A549 (cell line): Measurements from ENCODE around the gene THSD7A.

Experiments
- BHLHE40 ChIP-seq: IDR thresholded peaks from 2 replicates; pipeline ENCODE4 v1.6.1; 2012; ENCODE audit warnings: low read depth, low read length, inconsistent platforms
- POLR2A ChIP-seq: IDR thresholded peaks from 2 replicates; pipeline ENCODE4 v1.6.1; 2012; ENCODE audit warnings: mild to moderate bottlenecking, low read length
- RAD21 ChIP-seq, 2 experiments: fragments of >200 bp in 1 of 2; sonication (Bioruptor Twin) in 1 of 2; formaldehyde crosslinking in 1 of 2; IDR thresholded peaks in 1 of 2; conservative IDR thresholded peaks in 1 of 2; 2 replicates in 1 of 2; 3 replicates in 1 of 2; pipeline ENCODE4 v1.6.1; 2012 to 2018; ENCODE audit warnings: inconsistent platforms in 1 of 2
- TF ChIP-seq, protein P1 (sequence below): fragments of >200 bp; sonication (Bioruptor Twin); formaldehyde crosslinking; IDR thresholded peaks from 3 replicates; pipeline ENCODE4 v1.5.1; 2016
- TF ChIP-seq, protein P2 (sequence below): fragments of 250-450 bp; sonication (Bioruptor Pico); IDR thresholded peaks from 2 replicates; pipeline ENCODE4 v1.5.0; 2020; ENCODE audit warnings: low read depth, mild to moderate bottlenecking, moderate library complexity

- TF ChIP-seq RAD21 (conservative IDR thresholded peaks at IDR 0.05 in 1 of 2, IDR thresholded peaks at IDR 0.05 in 1 of 2) (no peak), BHLHE40 (no peak), POLR2A (no peak)
- TF ChIP-seq, protein P1, sequence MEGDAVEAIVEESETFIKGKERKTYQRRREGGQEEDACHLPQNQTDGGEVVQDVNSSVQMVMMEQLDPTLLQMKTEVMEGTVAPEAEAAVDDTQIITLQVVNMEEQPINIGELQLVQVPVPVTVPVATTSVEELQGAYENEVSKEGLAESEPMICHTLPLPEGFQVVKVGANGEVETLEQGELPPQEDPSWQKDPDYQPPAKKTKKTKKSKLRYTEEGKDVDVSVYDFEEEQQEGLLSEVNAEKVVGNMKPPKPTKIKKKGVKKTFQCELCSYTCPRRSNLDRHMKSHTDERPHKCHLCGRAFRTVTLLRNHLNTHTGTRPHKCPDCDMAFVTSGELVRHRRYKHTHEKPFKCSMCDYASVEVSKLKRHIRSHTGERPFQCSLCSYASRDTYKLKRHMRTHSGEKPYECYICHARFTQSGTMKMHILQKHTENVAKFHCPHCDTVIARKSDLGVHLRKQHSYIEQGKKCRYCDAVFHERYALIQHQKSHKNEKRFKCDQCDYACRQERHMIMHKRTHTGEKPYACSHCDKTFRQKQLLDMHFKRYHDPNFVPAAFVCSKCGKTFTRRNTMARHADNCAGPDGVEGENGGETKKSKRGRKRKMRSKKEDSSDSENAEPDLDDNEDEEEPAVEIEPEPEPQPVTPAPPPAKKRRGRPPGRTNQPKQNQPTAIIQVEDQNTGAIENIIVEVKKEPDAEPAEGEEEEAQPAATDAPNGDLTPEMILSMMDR: no peak
- TF ChIP-seq, protein P2, sequence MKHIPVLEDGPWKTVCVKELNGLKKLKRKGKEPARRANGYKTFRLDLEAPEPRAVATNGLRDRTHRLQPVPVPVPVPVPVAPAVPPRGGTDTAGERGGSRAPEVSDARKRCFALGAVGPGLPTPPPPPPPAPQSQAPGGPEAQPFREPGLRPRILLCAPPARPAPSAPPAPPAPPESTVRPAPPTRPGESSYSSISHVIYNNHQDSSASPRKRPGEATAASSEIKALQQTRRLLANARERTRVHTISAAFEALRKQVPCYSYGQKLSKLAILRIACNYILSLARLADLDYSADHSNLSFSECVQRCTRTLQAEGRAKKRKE (CRISPR knock-in tag): no peak
Observed at GRCh38 chr7:11747715-11748485, 84.1 kb downstream of the THSD7A start.
